ENCODE measurements around the gene ZC3H7B. TPM values are rescaled to one million over a fixed set of nuclear protein-coding genes. Genes with fewer than 3 reads are reported as not detected.

Gene ZC3H7B
- total and polyA plus RNA-seq, 4 donors, result 31.5 to 55.8 (median 34.3) TPM

GRCh38 chr22:41285441-41285819 lies 15.9 kb upstream of the ZC3H7B start:
- Histone ChIP-seq H3K4me3 (peak overlapping the region; percentile 95), H3K4me1 (ENCODE audit: control insufficient read depth in 5 of 5, insufficient read depth in 5 of 5, low read length in 5 of 5) (peaks cover 0 to 16% (median 8%) of the 10 kb centered on the region in 5 donors), H3K36me3 (ENCODE audit: control insufficient read depth in 4 of 4, insufficient read depth in 4 of 4, low read length in 4 of 4) (peaks cover 2 to 14% (median 8%) of the 10 kb centered on the region in 4 donors), H3K27ac (ENCODE audit: low read depth in 1 of 2, low read length in 1 of 2) (peak overlapping the region; percentile 89 to 98), H3K9me3 (ENCODE audit: control insufficient read depth in 4 of 4, insufficient read depth in 3 of 4, low read length in 3 of 4) (no peaks in the 10 kb centered on the region), H3K27me3 (ENCODE audit: control insufficient read depth in 3 of 3, insufficient read depth in 3 of 3, low read length in 2 of 3) (no peaks in the 10 kb centered on the region), H3K9ac (ENCODE audit: insufficient read depth in 1 of 2, low read length in 2 of 2) (peak overlapping the region in 1 of 2 donors; percentile 20)
- DNase-seq (peak; percentile 17 to 43 (median 32)), ATAC-seq (ENCODE audit: insufficient read depth, low FRiP score) (peak; percentile 28)
- WGBS, 2 donors, result 1% methylated on average over 30 of the region's 30 CpGs
- TF ChIP-seq CTCF (IDR thresholded peaks at IDR 0.05; ENCODE audit: control extremely low read depth, extremely low read depth), result no peak

GRCh38 chr22:41285820-41286638 lies 15.3 kb upstream of the ZC3H7B start, which contains the start of gene RANGAP1:
Gene RANGAP1, minus strand, starts transcription at chr22:41286187. Its CDS starts 5,143 bp downstream, at chr22:41281044.
- ATAC-seq (ENCODE audit: insufficient read depth, low FRiP score), result peak; percentile 99
- H3K4me3 ChIP-seq, result peak within 1 kb of the TSS; percentile 95
- H3K9ac ChIP-seq (ENCODE audit: insufficient read depth in 1 of 2, low read length in 2 of 2), result peak within 1 kb of the TSS; percentile 59 to 80
- H3K27ac ChIP-seq (ENCODE audit: low read depth in 1 of 2, low read length in 1 of 2), result peak within 1 kb of the TSS; percentile 97 to 98
- peak; percentile 99 to 100 (median 99) for DNase-seq
- no peaks in the 10 kb centered on the region for H3K9me3 ChIP-seq (ENCODE audit: control insufficient read depth in 4 of 4, insufficient read depth in 3 of 4, low read length in 3 of 4)
- peaks cover 0 to 8% (median 5%) of the 10 kb centered on the region in 4 donors for H3K36me3 ChIP-seq (ENCODE audit: control insufficient read depth in 4 of 4, insufficient read depth in 4 of 4, low read length in 4 of 4)
- H3K4me1 ChIP-seq (ENCODE audit: control insufficient read depth in 5 of 5, insufficient read depth in 5 of 5, low read length in 5 of 5), result peaks cover 0 to 19% (median 8%) of the 10 kb centered on the region in 5 donors
- H3K27me3 ChIP-seq (ENCODE audit: control insufficient read depth in 3 of 3, insufficient read depth in 3 of 3, low read length in 2 of 3), result no peaks in the 10 kb centered on the region
- TF ChIP-seq CTCF (IDR thresholded peaks at IDR 0.05; ENCODE audit: control extremely low read depth, extremely low read depth), result no peak
- WGBS, 2 donors, result 0% methylated on average over 71 to 77 of the region's 77 CpGs

- H3K4me3 ChIP-seq, result peak overlapping the region; percentile 37
- ATAC-seq (ENCODE audit: insufficient read depth, low FRiP score), result no peak
- no peaks in the 10 kb centered on the region for H3K27me3 ChIP-seq (ENCODE audit: control insufficient read depth in 3 of 3, insufficient read depth in 3 of 3, low read length in 2 of 3)
- 0% methylated on average over 15 of the region's 15 CpGs for WGBS, 2 donors
- no peak for TF ChIP-seq CTCF (IDR thresholded peaks at IDR 0.05; ENCODE audit: control extremely low read depth, extremely low read depth)
- H3K9ac ChIP-seq (ENCODE audit: insufficient read depth in 1 of 2, low read length in 2 of 2), result peak overlapping the region; percentile 59 to 80
- H3K9me3 ChIP-seq (ENCODE audit: control insufficient read depth in 4 of 4, insufficient read depth in 3 of 4, low read length in 3 of 4), result no peaks in the 10 kb centered on the region
- DNase-seq, result peak in 1 of 3 donors; percentile 73
- peaks cover 0 to 8% (median 3%) of the 10 kb centered on the region in 4 donors for H3K36me3 ChIP-seq (ENCODE audit: control insufficient read depth in 4 of 4, insufficient read depth in 4 of 4, low read length in 4 of 4)
- peaks cover 0 to 17% (median 8%) of the 10 kb centered on the region in 5 donors for H3K4me1 ChIP-seq (ENCODE audit: control insufficient read depth in 5 of 5, insufficient read depth in 5 of 5, low read length in 5 of 5)
- H3K27ac ChIP-seq (ENCODE audit: low read depth in 1 of 2, low read length in 1 of 2), result peak overlapping the region; percentile 66 to 97
Observed at GRCh38 chr22:41286639-41287091, 14.7 kb upstream of the ZC3H7B start.

All from lung (tissue), 12 donors.